ENCODE results near the gene MRM2.

DNA sequence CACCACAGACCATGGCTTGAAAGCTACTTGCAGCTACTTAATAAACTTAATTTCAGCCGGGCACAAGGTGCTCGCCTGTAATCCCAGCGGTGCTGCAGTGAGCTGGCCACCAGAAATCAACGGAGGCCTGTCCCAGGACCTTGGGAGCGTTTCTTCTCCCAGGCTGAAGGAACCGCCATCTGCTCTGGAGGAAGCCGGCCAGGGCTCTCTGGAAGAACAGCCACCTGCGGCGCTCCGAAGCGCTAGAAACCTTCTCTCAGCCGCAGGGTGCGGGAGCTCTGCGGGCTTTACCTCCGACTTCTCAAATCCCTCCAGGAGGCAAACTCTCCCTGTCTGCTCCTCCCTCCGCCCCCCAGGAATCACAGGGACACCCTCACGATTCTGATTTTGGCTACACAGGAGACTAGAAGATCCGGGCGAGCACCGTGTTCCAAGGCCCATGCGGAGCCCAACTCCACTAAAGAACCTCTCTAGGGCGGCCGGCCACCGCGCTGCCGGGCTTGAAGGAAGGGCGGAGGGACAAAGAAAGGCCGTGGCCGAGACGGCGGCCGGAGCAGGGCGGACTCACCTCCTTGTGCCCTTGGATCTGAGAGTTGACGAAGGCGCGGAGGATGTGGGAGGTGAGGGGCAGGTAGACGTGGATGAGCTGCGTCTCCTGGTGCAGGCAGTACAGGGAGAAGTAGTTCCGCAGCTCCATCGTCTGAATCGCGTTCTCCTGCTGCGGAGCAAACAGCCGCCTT, 14.5 kb upstream of the MRM2 start:
- TF ChIP-seq, protein P1, sequence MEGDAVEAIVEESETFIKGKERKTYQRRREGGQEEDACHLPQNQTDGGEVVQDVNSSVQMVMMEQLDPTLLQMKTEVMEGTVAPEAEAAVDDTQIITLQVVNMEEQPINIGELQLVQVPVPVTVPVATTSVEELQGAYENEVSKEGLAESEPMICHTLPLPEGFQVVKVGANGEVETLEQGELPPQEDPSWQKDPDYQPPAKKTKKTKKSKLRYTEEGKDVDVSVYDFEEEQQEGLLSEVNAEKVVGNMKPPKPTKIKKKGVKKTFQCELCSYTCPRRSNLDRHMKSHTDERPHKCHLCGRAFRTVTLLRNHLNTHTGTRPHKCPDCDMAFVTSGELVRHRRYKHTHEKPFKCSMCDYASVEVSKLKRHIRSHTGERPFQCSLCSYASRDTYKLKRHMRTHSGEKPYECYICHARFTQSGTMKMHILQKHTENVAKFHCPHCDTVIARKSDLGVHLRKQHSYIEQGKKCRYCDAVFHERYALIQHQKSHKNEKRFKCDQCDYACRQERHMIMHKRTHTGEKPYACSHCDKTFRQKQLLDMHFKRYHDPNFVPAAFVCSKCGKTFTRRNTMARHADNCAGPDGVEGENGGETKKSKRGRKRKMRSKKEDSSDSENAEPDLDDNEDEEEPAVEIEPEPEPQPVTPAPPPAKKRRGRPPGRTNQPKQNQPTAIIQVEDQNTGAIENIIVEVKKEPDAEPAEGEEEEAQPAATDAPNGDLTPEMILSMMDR (IDR thresholded peaks at IDR 0.05 in 2 of 3, conservative IDR thresholded peaks at IDR 0.05 in 1 of 3; ENCODE audit: borderline replicate concordance in 1 of 3, insufficient read depth in 1 of 3, low read depth in 2 of 3, low read length in 2 of 3) = no peak
- TF ChIP-seq EGR1 (IDR thresholded peaks at IDR 0.05; ENCODE audit: low read depth) = no peak
- TF ChIP-seq POLR2A (IDR thresholded peaks at IDR 0.05; ENCODE audit: borderline replicate concordance, extremely low read depth, insufficient read depth, insufficient read length) = no peak
- TF ChIP-seq SRF (IDR thresholded peaks at IDR 0.05; ENCODE audit: low read depth) = no peak
- TF ChIP-seq EZH2phosphoT487 (IDR thresholded peaks at IDR 0.05; ENCODE audit: borderline replicate concordance) = no peak
- TF ChIP-seq ZNF274 (IDR thresholded peaks at IDR 0.05; ENCODE audit: low read depth, low read length) = no peak
- TF ChIP-seq RAD21 (IDR thresholded peaks at IDR 0.05; ENCODE audit: low read depth) = no peak
- no peak for TF ChIP-seq POLR2AphosphoS5 (IDR thresholded peaks at IDR 0.05; ENCODE audit: low read depth, low read length)
- TF ChIP-seq YY1 (IDR thresholded peaks at IDR 0.05; ENCODE audit: extremely low read depth, insufficient replicate concordance, low read depth, low read length) = no peak
- TF ChIP-seq, protein P2, sequence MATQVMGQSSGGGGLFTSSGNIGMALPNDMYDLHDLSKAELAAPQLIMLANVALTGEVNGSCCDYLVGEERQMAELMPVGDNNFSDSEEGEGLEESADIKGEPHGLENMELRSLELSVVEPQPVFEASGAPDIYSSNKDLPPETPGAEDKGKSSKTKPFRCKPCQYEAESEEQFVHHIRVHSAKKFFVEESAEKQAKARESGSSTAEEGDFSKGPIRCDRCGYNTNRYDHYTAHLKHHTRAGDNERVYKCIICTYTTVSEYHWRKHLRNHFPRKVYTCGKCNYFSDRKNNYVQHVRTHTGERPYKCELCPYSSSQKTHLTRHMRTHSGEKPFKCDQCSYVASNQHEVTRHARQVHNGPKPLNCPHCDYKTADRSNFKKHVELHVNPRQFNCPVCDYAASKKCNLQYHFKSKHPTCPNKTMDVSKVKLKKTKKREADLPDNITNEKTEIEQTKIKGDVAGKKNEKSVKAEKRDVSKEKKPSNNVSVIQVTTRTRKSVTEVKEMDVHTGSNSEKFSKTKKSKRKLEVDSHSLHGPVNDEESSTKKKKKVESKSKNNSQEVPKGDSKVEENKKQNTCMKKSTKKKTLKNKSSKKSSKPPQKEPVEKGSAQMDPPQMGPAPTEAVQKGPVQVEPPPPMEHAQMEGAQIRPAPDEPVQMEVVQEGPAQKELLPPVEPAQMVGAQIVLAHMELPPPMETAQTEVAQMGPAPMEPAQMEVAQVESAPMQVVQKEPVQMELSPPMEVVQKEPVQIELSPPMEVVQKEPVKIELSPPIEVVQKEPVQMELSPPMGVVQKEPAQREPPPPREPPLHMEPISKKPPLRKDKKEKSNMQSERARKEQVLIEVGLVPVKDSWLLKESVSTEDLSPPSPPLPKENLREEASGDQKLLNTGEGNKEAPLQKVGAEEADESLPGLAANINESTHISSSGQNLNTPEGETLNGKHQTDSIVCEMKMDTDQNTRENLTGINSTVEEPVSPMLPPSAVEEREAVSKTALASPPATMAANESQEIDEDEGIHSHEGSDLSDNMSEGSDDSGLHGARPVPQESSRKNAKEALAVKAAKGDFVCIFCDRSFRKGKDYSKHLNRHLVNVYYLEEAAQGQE (IDR thresholded peaks at IDR 0.05; ENCODE audit: low read depth) = no peak
- no peak for TF ChIP-seq ZFX (IDR thresholded peaks at IDR 0.05)
- no peak for TF ChIP-seq SIN3A (IDR thresholded peaks at IDR 0.05; ENCODE audit: low read depth)

All from HCT116 (cell line).